Neural cell (in vitro differentiated cells): ENCODE results near the gene EFCC1. TPM values are rescaled to one million over a fixed set of nuclear protein-coding genes. Genes with fewer than 3 reads are reported as not detected.

ENCODE experiments used
- H2AFZ ChIP-seq: fragments of 200-600, 300-800 bp; sonication (generic), shearing (Covaris generic); 2 replicates; pipeline ENCODE4 v1.6.0; 2014; ENCODE audit warnings: low read depth, mild to moderate bottlenecking, antibody characterized with exemption, low read length, moderate library complexity
- H3F3A ChIP-seq: fragments of 200-600 bp; shearing (Covaris generic); 2 replicates; pipeline ENCODE4 v1.6.1; 2016; ENCODE audit warnings: mild to moderate bottlenecking, moderate library complexity, mixed read lengths, antibody characterized with exemption, low read length; ENCODE audit not compliant: insufficient read depth, poor library complexity, severe bottlenecking
- H3K27ac ChIP-seq: fragments of 200-600, 300-800 bp; sonication (generic), shearing (Covaris generic); 2 replicates; pipeline ENCODE4 v1.5.1; 2014; ENCODE audit warnings: mild to moderate bottlenecking, low read length, moderate library complexity
- H3K27me3 ChIP-seq: fragments of 300-800, 200-600 bp; sonication (generic), shearing (Covaris generic); 2 replicates; pipeline ENCODE4 v1.6.0; 2014; ENCODE audit warnings: mild to moderate bottlenecking, low read depth, low read length, moderate library complexity; ENCODE audit not compliant: insufficient read depth
- H3K36me3 ChIP-seq: fragments of 300-800, 200-600 bp; sonication (generic), shearing (Covaris generic); 2 replicates; pipeline ENCODE4 v1.5.1; 2014; ENCODE audit warnings: mild to moderate bottlenecking, antibody characterized with exemption, low read length, moderate library complexity; ENCODE audit not compliant: insufficient read depth
- H3K4me2 ChIP-seq: fragments of 300-800, 200-600 bp; sonication (generic), shearing (Covaris generic); 2 replicates; pipeline ENCODE4 v1.6.0; 2014; ENCODE audit warnings: mild to moderate bottlenecking, low read length
- H3K4me3 ChIP-seq: fragments of 300-800, 200-600 bp; sonication (generic), shearing (Covaris generic); 2 replicates; pipeline ENCODE4 v1.5.1; 2014; ENCODE audit warnings: mild to moderate bottlenecking, low read length, moderate library complexity
- H3K79me2 ChIP-seq: fragments of 200-600 bp; shearing (Covaris generic); replicated peaks from 2 replicates; pipeline ENCODE4 v1.6.0; 2014; ENCODE audit warnings: mild to moderate bottlenecking, low read length, moderate library complexity; ENCODE audit not compliant: insufficient read depth
- H3K9ac ChIP-seq: fragments of 300-800, 200-600 bp; sonication (generic), shearing (Covaris generic); 2 replicates; pipeline ENCODE4 v1.6.1; 2016; ENCODE audit warnings: mild to moderate bottlenecking, low read length, mixed read lengths
- H3K9me2 ChIP-seq: fragments of 200-600 bp; shearing (Covaris generic); 2 replicates; pipeline ENCODE4 v1.6.1; 2016; ENCODE audit warnings: mild to moderate bottlenecking, low read length, mixed read lengths; ENCODE audit not compliant: insufficient read depth
- H3K9me3 ChIP-seq: fragments of 200-600, 300-800 bp; sonication (generic), shearing (Covaris generic); 2 replicates; pipeline ENCODE4 v1.6.1; 2016; ENCODE audit warnings: mild to moderate bottlenecking, mixed run types, low read length, moderate library complexity, mixed read lengths
- H4K20me1 ChIP-seq: fragments of 200-600 bp; shearing (Covaris generic); 2 replicates; pipeline ENCODE4 v1.6.1; 2016; ENCODE audit warnings: mild to moderate bottlenecking, mixed run types; ENCODE audit not compliant: insufficient read depth
- EP300 ChIP-seq: fragments of 450-650 bp; conservative IDR thresholded peaks from 2 replicates; pipeline ENCODE4 v1.6.1; 2014; ENCODE audit warnings: antibody characterized with exemption, mild to moderate bottlenecking, moderate library complexity; ENCODE audit not compliant: poor library complexity, severe bottlenecking
- EZH2 ChIP-seq: fragments of 200-600, 300-800 bp; shearing (Covaris generic), sonication (generic); IDR thresholded peaks from 2 replicates; pipeline ENCODE4 v1.6.1; 2014; ENCODE audit warnings: antibody characterized with exemption, low read length, borderline replicate concordance, mild to moderate bottlenecking; ENCODE audit not compliant: insufficient read depth, poor library complexity, severe bottlenecking
- RAD21 ChIP-seq: fragments of 450-650 bp; conservative IDR thresholded peaks from 2 replicates; pipeline ENCODE4 v1.6.1; 2014; ENCODE audit warnings: antibody characterized with exemption, mild to moderate bottlenecking, moderate library complexity
- SMC3 ChIP-seq: fragments of 450-650 bp; conservative IDR thresholded peaks from 2 replicates; pipeline ENCODE4 v1.6.1; 2014; ENCODE audit warnings: antibody characterized with exemption, mild to moderate bottlenecking, moderate library complexity; ENCODE audit not compliant: poor library complexity
- TAF1 ChIP-seq: IDR thresholded peaks from 2 replicates; pipeline ENCODE4 v1.6.1; 2012; ENCODE audit warnings: low read depth
- polyA plus RNA-seq: library from polyadenylated mRNA; depleted of rRNA; stranded (reverse); fragments of >200 nt; gene quantifications from 2 replicates; pipeline ENCODE4 v1.2.3, GENCODE V29; 2014
- TF ChIP-seq, protein P1 (sequence below): IDR thresholded peaks from 2 replicates; pipeline ENCODE4 v1.6.1; 2012; ENCODE audit warnings: borderline replicate concordance
- TF ChIP-seq, protein P2 (sequence below): fragments of 450-650 bp; IDR thresholded peaks from 2 replicates; pipeline ENCODE4 v1.5.1; 2014; ENCODE audit warnings: antibody characterized with exemption, mild to moderate bottlenecking, moderate library complexity; ENCODE audit not compliant: poor library complexity, severe bottlenecking

Gene EFCC1
- polyA plus RNA-seq, 1 donor from 2014 or later, result not detected

- no peaks in the 10 kb centered on the region for H3K79me2 ChIP-seq
- H3K4me3 ChIP-seq, result no peak overlapping the region
- no peaks in the 10 kb centered on the region for H3K36me3 ChIP-seq
- no peaks in the 10 kb centered on the region for H3K27me3 ChIP-seq
- TF ChIP-seq TAF1 (no peak), EP300 (no peak), EZH2 (no peak), RAD21 (no peak)
- TF ChIP-seq, protein P1, sequence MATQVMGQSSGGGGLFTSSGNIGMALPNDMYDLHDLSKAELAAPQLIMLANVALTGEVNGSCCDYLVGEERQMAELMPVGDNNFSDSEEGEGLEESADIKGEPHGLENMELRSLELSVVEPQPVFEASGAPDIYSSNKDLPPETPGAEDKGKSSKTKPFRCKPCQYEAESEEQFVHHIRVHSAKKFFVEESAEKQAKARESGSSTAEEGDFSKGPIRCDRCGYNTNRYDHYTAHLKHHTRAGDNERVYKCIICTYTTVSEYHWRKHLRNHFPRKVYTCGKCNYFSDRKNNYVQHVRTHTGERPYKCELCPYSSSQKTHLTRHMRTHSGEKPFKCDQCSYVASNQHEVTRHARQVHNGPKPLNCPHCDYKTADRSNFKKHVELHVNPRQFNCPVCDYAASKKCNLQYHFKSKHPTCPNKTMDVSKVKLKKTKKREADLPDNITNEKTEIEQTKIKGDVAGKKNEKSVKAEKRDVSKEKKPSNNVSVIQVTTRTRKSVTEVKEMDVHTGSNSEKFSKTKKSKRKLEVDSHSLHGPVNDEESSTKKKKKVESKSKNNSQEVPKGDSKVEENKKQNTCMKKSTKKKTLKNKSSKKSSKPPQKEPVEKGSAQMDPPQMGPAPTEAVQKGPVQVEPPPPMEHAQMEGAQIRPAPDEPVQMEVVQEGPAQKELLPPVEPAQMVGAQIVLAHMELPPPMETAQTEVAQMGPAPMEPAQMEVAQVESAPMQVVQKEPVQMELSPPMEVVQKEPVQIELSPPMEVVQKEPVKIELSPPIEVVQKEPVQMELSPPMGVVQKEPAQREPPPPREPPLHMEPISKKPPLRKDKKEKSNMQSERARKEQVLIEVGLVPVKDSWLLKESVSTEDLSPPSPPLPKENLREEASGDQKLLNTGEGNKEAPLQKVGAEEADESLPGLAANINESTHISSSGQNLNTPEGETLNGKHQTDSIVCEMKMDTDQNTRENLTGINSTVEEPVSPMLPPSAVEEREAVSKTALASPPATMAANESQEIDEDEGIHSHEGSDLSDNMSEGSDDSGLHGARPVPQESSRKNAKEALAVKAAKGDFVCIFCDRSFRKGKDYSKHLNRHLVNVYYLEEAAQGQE, result no peak
- TF ChIP-seq, protein P2, sequence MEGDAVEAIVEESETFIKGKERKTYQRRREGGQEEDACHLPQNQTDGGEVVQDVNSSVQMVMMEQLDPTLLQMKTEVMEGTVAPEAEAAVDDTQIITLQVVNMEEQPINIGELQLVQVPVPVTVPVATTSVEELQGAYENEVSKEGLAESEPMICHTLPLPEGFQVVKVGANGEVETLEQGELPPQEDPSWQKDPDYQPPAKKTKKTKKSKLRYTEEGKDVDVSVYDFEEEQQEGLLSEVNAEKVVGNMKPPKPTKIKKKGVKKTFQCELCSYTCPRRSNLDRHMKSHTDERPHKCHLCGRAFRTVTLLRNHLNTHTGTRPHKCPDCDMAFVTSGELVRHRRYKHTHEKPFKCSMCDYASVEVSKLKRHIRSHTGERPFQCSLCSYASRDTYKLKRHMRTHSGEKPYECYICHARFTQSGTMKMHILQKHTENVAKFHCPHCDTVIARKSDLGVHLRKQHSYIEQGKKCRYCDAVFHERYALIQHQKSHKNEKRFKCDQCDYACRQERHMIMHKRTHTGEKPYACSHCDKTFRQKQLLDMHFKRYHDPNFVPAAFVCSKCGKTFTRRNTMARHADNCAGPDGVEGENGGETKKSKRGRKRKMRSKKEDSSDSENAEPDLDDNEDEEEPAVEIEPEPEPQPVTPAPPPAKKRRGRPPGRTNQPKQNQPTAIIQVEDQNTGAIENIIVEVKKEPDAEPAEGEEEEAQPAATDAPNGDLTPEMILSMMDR, result no peak
- H3K9me2 ChIP-seq, result no peaks in the 10 kb centered on the region
- no peak overlapping the region for H3K4me2 ChIP-seq
- no peak overlapping the region for H3K9ac ChIP-seq
- no peak overlapping the region for H2AFZ ChIP-seq
- no peak overlapping the region for H3K27ac ChIP-seq
- H3F3A ChIP-seq, result no peaks in the 10 kb centered on the region
- H4K20me1 ChIP-seq, result no peaks in the 10 kb centered on the region
- H3K9me3 ChIP-seq, result no peaks in the 10 kb centered on the region
These were observed 14.4 kb downstream of the EFCC1 start for GRCh38 chr3:129015388-129016105.

GRCh38 chr3:129016356-129016719 is 15.2 kb downstream of the EFCC1 start:
- no peaks in the 10 kb centered on the region for H3K36me3 ChIP-seq
- H3K79me2 ChIP-seq, result no peaks in the 10 kb centered on the region
- H3K9ac ChIP-seq, result no peak overlapping the region
- TF ChIP-seq SMC3 (no peak), RAD21 (no peak), EZH2 (no peak)
- no peak overlapping the region for H2AFZ ChIP-seq
- H3K27ac ChIP-seq, result no peak overlapping the region
- H3K9me2 ChIP-seq, result no peaks in the 10 kb centered on the region
- no peak overlapping the region for H3K4me3 ChIP-seq
- no peaks in the 10 kb centered on the region for H3F3A ChIP-seq
- no peaks in the 10 kb centered on the region for H3K27me3 ChIP-seq
- H3K4me2 ChIP-seq, result no peak overlapping the region
- H3K9me3 ChIP-seq, result no peaks in the 10 kb centered on the region
- no peaks in the 10 kb centered on the region for H4K20me1 ChIP-seq
